Astrocyte of the spinal cord (primary cell): ENCODE measurements around the gene DIP2B.

ENCODE experiments used
- DNase-seq: peaks from one replicate; pipeline ENCODE4 v3.0.0; 2011; ENCODE audit warnings: low read depth, low spot score
- H3K4me3 ChIP-seq: 2 replicates; pipeline ENCODE4 v1.5.1; 2011; ENCODE audit warnings: low read depth, mild to moderate bottlenecking, low read length, moderate library complexity
- CTCF ChIP-seq: IDR thresholded peaks from 2 replicates; pipeline ENCODE4 v1.5.1; 2012; ENCODE audit warnings: low read depth, mild to moderate bottlenecking, low read length, inconsistent platforms
- in situ Hi-C: cut with HindIII; loops from 2 replicates; pipeline ENCODE4 v1.10.0; 2017; ENCODE audit warnings: low sequenced_read_pairs

DIP2B gene

GRCh38 chr12:50613463-50613862, 108.7 kb downstream of the DIP2B start:
- no peak for DNase-seq
- no peak for TF ChIP-seq CTCF
- in situ Hi-C loops = no loop called here
- H3K4me3 ChIP-seq = no peak overlapping the region

- in situ Hi-C loops = no loop called here
- no peak overlapping the region for H3K4me3 ChIP-seq
- peak; percentile 78 for DNase-seq
- TF ChIP-seq CTCF = no peak
Measured at GRCh38 chr12:50614167-50614759, 109.5 kb downstream of the DIP2B start.

- no peak for DNase-seq
- no peak for TF ChIP-seq CTCF
- no peak overlapping the region for H3K4me3 ChIP-seq
- in situ Hi-C loops = no loop called here
Measured at GRCh38 chr12:50615145-50615906, 110.5 kb downstream of the DIP2B start.

- no peak for TF ChIP-seq CTCF
- peak; percentile 61 for DNase-seq
- H3K4me3 ChIP-seq = no peak overlapping the region
- in situ Hi-C loops = no loop called here
Measured at GRCh38 chr12:50615907-50616296, 111.1 kb downstream of the DIP2B start.

GRCh38 chr12:50617657-50618056, 112.9 kb downstream of the DIP2B start:
- no peak for DNase-seq
- TF ChIP-seq CTCF = no peak
- no peak overlapping the region for H3K4me3 ChIP-seq
- in situ Hi-C loops = no loop called here

GRCh38 chr12:50618864-50619609, 114.3 kb downstream of the DIP2B start:
- TF ChIP-seq CTCF = no peak
- in situ Hi-C loops = no loop called here
- peak; percentile 69 for DNase-seq
- H3K4me3 ChIP-seq = no peak overlapping the region
